Colonic mucosa (tissue), 4 donors: Measurements from ENCODE around the gene ST6GALNAC2. TPM values are rescaled to one million over a fixed set of nuclear protein-coding genes. Genes with fewer than 3 reads are reported as not detected.

ENCODE experiments used
- DNase-seq: peaks from one replicate; pipeline ENCODE4 v3.0.0-alpha.2; 2020
- H3K27ac ChIP-seq: fragments of 200-600 bp; one replicate; pipeline ENCODE4 v1.8.0; 2021
- H3K27me3 ChIP-seq: fragments of 200-600 bp; one replicate; pipeline ENCODE4 v1.8.0; 2021
- H3K36me3 ChIP-seq: fragments of 200-600 bp; one replicate; pipeline ENCODE4 v1.8.0; 2021
- H3K4me1 ChIP-seq: fragments of 200-600 bp; one replicate; pipeline ENCODE4 v1.8.0; 2021; ENCODE audit warnings: mild to moderate bottlenecking
- H3K4me3 ChIP-seq: fragments of 200-600 bp; one replicate; pipeline ENCODE4 v1.8.0; 2021
- H3K9ac ChIP-seq, 2 donors: one replicate each; pipeline ENCODE4 v1.7.0; 2013; ENCODE audit warnings: control low read depth in 2 of 2, low read depth in 2 of 2, low read length in 2 of 2
- H3K9me3 ChIP-seq: fragments of 200-600 bp; one replicate; pipeline ENCODE4 v1.8.0; 2021
- CTCF ChIP-seq: fragments of 200-600 bp; IDR thresholded peaks from one replicate; pipeline ENCODE4 v1.8.0; 2022; ENCODE audit warnings: antibody characterized with exemption, mild to moderate bottlenecking
- intact Hi-C: fragments of 100-400 bp; cut with DNase I; formaldehyde crosslinking; loops from one replicate; pipeline ENCODE4 v1.14.1; 2022
- total RNA-seq, 2 donors: library from RNA; stranded (reverse); fragmentation: NEBNext Ultra II Directional in 1 of 2; extraction: Animal tissue kit (Norgen Biotek cat#: 25700) in 1 of 2; gene quantifications; one replicate each; pipeline ENCODE4 v1.2.1, GENCODE V29; 2021
- donor health status: healthy.
- donor health status: DM: no; HTN: no; CAD: no.
- donor health status: DM: no; HTN: no; CAD: no.

ST6GALNAC2 gene
- total RNA-seq, 2 donors from 2014 or later: 3.8 to 6.3 TPM

DNA sequence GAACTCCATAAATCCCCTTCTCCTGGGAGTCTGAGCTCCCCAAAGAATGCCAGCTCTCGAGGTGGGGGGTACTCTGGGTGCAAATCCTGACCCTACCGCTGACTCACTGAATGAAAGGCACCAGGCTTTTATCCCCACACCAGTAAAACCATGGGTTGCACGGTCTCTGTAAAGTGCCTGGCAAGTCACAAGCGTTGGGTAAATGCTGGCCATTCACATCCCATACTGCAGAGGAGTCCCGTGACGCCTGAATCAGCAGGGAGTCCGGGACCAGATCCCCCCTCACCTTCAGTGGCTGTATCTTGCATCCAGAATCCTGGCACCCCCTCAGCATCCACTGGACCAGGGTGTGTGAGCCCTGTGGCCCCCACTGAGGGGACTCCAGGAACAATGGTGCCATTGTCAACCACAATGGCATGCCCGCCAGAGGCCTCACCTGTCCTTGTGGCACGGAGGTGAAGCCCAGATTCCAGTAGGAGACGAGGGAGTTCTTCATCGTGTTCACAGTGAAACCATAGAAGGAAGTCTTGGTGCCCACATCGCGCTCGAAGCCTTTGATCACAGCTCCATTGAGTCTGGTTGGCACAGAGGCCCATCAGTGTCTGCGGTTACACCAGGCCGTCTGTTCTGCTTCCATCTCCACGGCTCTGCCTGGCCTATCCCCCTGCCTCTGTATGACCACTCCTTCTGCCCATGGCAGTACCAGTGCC, 13.3 kb downstream of the ST6GALNAC2 start:
- no peaks in the 10 kb centered on the region for H3K9me3 ChIP-seq

GRCh38 chr17:76570877-76571471, 14.7 kb downstream of the ST6GALNAC2 start:
- TF ChIP-seq CTCF: no peak

More for the DNA sequence above, 13.3 kb downstream of the ST6GALNAC2 start:
- Histone ChIP-seq H3K9ac (no peak overlapping the region), H3K27ac (no peak overlapping the region), H3K4me3 (no peak overlapping the region), H3K27me3 (no peaks in the 10 kb centered on the region), H3K4me1 (no peaks in the 10 kb centered on the region), H3K36me3 (no peaks in the 10 kb centered on the region)
- DNase-seq: no peak
- intact Hi-C loops: no loop called here
- TF ChIP-seq CTCF: no peak

DNA sequence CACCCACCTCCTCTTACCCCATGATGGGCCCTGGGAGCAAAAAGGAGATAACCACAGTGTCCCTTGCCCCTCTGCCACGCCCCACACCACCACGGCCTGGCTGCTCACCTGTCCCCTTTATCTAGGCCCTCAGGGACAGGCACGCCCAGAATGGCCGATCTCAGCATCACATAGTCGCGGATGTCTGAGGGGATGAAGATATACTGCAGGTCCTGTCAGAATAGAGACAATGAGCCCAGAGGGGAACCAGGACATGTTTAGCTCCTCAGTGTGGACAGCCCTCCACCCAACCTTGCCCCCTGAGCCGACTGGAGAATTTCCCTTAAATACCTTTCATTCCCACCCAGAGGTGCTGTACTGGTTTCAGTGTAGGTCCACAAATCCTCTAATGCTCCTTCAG, 15.2 kb downstream of the ST6GALNAC2 start:
- Histone ChIP-seq H3K36me3 (no peaks in the 10 kb centered on the region), H3K4me3 (no peak overlapping the region), H3K9me3 (no peaks in the 10 kb centered on the region), H3K27me3 (no peaks in the 10 kb centered on the region), H3K9ac (no peak overlapping the region), H3K4me1 (no peaks in the 10 kb centered on the region), H3K27ac (no peak overlapping the region)
- intact Hi-C loops: no loop called here
- DNase-seq: no peak
- TF ChIP-seq CTCF: no peak

More at GRCh38 chr17:76570877-76571471, 14.7 kb downstream of the ST6GALNAC2 start:
- Histone ChIP-seq H3K36me3 (no peaks in the 10 kb centered on the region), H3K4me3 (no peak overlapping the region), H3K4me1 (no peaks in the 10 kb centered on the region), H3K9ac (no peak overlapping the region), H3K27ac (no peak overlapping the region), H3K9me3 (no peaks in the 10 kb centered on the region), H3K27me3 (no peaks in the 10 kb centered on the region)
- no peak for DNase-seq
- intact Hi-C loops: no loop called here

DNA sequence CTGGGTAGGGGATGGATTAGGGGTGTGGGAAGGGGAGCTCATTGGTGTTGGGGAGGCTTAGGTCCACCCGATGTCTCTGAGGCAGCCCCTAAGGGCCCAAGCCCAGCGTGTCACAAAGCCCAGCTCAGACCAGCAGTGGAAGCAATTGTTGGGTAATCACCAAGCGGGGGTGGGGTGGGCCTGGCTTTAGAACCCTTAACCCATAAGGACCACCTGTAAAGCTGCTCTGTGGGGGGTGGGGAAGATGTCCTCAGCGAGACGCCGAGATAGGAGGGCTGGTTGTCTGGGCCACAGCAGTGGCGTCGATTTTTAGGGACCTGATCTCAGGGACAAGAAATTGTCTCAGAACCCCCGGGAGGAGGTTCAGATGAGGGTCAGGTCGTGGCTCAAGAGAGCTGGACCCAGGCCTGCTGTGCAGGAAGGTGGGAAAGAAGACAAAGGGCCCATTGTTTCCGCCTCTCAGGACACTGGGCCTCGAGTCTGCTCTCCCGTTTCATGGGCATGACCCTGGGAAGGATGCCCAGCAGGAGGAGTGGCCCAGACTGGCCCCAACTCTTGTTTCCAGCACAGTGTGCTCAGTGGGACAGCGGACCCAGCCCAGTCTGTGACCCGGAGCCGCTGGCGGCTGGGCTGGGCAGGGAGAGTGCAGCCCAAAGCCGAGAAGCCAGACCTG, 15.9 kb downstream of the ST6GALNAC2 start:
- DNase-seq: no peak

More for the DNA sequence above, 15.9 kb downstream of the ST6GALNAC2 start:
- Histone ChIP-seq H3K27ac (no peak overlapping the region), H3K4me1 (no peaks in the 10 kb centered on the region), H3K9ac (no peak overlapping the region), H3K27me3 (no peaks in the 10 kb centered on the region), H3K36me3 (no peaks in the 10 kb centered on the region), H3K4me3 (no peak overlapping the region), H3K9me3 (no peaks in the 10 kb centered on the region)
- intact Hi-C loops: loop anchor here (5.0 kb wide), 1 partner anchor 63 kb away; no protein-coding TSS in a partner anchor
- TF ChIP-seq CTCF: no peak
